HG03575 (cell line): Measurements from ENCODE around the gene STUB1.

Experiments used
- ATAC-seq: cut with Tn5 transposase; IDR thresholded peaks from one replicate; pipeline ENCODE4 v1.9.1; 2021; ENCODE audit not compliant: unreplicated experiment, insufficient number of reproducible peaks, low FRiP score; ENCODE audit errors: extremely low read depth

Gene STUB1

GRCh38 chr16:660459-661183 is 19.6 kb upstream of the STUB1 start:
- ATAC-seq = no peak

DNA sequence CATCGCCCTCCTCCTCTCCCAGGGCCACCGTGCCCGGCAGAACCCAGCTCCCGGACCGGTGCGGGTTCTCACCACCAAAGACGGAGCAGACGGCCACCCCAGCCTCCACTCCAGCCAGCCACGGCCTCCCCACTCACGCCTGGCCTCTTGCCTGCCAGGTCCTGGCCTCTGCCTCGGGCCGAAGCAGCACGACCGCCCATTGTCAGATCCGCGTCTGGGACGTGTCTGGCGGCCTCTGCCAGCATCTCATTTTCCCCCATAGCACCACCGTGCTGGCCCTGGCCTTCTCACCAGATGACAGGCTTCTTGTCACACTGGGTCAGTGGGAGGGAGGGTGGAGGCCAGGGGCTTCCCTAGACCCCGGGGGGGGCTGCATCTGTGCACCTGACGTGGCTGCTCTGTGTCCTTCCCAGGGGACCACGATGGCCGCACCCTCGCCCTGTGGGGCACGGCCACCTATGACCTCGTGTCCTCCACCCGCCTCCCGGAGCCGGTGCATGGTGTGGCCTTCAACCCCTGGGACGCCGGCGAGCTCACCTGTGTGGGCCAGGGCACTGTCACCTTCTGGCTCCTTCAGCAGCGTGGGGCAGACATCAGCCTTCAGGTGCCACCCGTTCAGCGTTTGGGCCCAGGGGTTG is 18.9 kb upstream of the STUB1 start:
- ATAC-seq = no peak

DNA sequence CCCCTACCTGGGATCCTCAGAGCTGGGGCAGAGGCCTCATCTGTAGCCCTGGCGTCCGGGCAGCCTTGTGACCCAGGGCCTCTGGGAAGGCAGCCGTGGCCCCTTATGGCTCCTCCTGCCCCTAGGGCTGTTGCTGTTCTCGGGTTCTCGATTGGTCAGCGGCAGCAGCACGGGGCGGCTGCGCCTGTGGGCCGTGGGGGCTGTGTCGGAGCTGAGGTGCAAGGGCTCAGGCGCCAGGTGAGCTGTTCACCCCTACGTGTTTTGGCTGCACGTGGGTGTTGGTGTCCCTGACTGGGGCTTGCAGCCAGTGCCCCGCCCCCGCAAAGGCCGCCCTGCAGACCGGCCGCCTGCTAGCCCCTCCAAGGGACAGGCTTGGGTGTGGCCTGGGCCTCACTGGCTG is 18.1 kb upstream of the STUB1 start:
- ATAC-seq = no peak

DNA sequence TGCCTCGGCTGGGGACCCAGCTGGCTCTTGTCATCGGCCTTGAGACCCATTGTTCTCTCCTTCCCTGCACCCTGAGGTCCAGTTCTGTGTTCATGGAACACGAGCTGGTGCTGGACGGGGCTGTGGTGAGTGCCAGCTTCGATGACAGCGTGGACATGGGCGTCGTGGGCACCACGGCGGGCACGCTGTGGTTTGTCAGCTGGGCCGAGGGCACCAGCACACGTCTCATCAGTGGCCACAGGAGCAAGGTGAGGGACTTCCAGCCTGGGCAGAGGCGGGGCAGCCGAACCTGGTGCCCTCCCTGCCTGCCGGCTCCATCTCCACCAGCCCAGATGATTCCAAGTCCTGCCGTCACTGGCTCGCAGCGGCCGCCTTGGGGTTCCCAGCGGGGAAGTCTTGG is 17.6 kb upstream of the STUB1 start:
- ATAC-seq = no peak

- ATAC-seq = no peak
These were observed 13.6 kb upstream of the STUB1 start for GRCh38 chr16:666572-666971.

GRCh38 chr16:667113-667779 is 13.0 kb upstream of the STUB1 start:
- no peak for ATAC-seq

DNA sequence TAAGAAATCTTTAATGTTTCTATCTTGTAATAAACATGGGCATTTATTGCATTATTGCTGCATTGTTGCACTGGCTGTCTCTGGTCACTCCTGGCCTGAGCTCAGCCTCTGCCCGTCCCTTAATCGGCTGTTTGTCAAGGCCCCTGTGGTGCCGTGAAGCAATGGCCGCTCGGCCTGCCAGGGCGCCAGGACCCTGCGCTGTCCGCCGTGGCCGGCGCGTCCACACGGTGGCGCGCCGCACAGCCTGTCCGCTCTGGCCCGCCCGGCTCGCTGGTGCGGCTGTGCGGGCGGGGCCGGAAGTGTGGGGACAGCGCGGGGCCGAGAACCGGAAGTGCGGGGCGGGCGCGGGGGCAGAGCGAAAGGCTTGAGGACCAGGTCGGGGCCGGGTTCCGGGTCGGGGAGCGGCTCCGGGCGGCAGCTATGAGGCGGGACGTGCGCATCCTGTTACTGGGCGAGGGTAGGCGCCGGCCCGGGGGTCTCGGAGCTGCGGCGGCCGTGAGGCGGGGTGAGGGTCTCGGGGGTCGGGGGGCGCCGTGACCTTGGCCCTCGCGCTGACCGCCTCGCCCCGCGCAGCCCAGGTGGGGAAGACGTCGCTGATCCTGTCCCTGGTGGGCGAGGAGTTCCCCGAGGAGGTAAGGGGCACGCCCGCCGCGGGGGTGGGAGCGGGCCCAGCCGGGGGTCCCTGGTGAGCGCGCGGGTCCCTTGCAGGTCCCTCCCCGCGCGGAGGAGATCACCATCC is 12.3 kb upstream of the STUB1 start, which contains the start of gene RHOT2:
RHOT2 (plus strand) TSS at position 353 of the 739 bp plus-strand sequence; CDS start at position 421, 68 bp downstream.
- no peak for ATAC-seq

- no peak for ATAC-seq
These were observed 11.6 kb upstream of the STUB1 start for GRCh38 chr16:668519-669171.

- ATAC-seq = no peak
These were observed 10.5 kb upstream of the STUB1 start for GRCh38 chr16:669666-670065.

DNA sequence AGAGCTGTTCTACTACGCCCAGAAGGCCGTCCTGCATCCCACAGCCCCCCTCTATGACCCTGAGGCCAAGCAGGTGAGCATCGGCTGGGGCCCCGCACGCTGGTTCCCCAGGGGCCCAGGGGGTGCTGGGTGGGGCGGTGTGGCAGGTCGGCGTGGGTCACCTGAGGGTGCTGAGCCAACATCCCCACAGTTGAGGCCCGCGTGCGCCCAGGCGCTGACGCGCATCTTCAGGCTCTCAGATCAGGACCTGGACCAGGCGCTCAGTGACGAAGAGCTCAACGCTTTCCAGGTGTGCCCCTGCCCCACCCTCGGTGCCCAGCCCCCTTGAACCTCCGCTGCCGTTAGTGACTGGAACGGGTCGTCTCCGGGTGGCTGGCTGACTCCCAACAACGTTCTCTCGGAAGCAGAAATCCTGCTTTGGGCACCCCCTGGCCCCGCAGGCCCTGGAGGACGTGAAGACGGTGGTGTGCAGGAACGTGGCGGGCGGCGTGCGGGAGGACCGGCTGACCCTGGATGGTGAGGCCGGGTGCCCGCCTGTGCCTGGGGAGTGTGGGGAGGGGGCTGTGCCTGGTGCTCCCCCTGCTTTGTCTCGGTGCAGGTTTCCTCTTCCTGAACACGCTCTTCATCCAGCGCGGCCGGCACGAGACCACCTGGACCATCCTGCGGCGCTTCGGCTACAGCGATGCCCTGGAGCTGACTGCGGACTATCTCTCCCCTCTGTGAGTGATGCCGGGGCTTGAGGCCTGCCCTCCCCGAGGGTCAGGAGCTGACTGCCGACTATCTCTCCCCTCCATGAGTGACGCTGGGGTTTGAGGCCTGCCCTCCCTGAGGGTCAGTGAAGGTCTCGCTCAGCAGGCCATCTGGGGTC is 9.5 kb upstream of the STUB1 start:
- no peak for ATAC-seq

GRCh38 chr16:671353-672131 is 8.7 kb upstream of the STUB1 start:
- no peak for ATAC-seq

GRCh38 chr16:672371-672770 is 7.8 kb upstream of the STUB1 start:
- no peak for ATAC-seq

GRCh38 chr16:672851-673250 is 7.4 kb upstream of the STUB1 start:
- ATAC-seq = no peak

DNA sequence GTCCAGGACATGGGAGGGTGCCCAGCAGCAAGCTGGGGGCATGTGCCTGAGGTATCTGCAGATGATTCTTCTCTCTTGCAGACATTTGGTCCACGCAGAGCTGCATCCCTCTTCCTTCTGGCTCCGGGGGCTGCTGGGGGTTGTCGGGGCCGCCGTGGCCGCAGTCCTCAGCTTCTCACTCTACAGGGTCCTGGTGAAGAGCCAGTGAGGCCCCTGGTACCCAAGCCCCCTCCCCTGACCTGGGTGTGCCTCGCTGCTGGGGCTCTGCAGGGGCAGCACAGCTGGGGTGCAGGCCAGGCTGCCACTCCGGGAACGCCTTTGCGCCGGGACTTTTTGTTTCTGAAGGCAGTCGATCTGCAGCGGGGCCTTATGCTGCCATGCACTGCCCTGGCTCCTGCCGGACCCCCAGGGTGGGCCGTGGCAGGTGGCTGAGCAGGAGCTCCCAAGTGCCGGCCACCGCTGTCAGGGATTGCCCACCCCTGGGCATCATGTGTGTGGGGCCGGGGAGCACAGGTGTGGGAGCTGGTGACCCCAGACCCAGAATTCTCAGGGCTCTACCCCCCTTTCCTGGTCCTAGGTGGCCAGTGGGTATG is 6.7 kb upstream of the STUB1 start:
- ATAC-seq = no peak

GRCh38 chr16:674214-674881 is 5.9 kb upstream of the STUB1 start:
- no peak for ATAC-seq

DNA sequence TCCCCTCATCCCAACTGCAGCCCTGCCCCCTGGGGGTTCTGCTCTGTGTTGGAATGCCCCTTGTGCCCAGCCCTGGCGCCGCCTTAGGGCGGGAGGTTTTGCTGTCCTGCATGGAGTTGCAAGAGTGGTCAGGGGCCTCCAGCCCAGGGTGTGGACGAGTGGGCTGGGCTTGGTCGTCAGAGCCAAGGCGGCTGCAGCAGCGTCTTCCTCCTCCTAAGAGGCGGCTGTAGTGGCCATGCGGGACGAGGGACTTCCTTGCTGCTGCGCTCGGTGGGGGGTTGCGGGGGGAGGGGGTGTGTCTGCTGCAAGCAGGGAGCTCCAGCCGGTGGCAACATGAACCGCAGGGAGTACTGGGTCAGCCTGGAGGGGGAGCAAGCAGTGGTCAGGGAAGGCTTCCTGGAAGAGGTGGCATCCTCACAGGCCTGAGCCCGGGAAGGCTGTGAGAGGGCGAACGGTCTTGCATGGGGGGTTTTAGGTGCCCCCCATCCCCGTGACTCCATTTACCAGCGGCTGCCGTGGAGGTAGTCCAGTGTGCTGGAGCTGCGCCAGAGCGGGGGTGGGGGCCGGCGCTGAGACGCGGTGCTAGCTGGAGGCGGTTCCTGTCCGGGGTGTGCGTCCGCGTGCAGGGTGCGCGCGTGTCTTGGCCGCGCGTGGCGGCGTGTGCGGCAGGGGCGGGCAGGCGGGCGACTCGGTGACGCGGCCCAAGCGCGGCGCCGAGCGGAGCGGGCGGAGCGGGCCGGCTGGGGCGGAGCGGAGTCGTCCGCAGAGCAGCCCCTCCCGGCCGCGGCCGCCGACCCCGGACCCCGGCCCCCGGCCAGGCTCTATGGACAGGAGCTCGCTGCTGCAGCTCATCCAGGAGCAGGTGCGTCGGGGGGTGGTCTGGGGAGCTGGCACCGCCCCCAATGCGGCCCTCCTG is 5.0 kb upstream of the STUB1 start, which contains the start of gene RHBDL1:
RHBDL1 (plus strand) TSS at position 704 of the 916 bp plus-strand sequence; CDS start at position 824, 120 bp downstream.
- no peak for ATAC-seq
